ENCODE measurements around the gene CHMP4A. TPM values are rescaled to one million over a fixed set of nuclear protein-coding genes. Genes with fewer than 3 reads are reported as not detected.

Gene CHMP4A
- total RNA-seq, 3 donors from 2014 or later: 71.7 to 85.5 (median 85.4) TPM

GRCh38 chr14:24186831-24187538 lies 26.3 kb downstream of the CHMP4A start:
- ATAC-seq: no peak
- H3K4me3 Mint-ChIP-seq: peak overlapping the region; percentile 94
- H3K9me3 Mint-ChIP-seq: no peaks in the 10 kb centered on the region
- H3K4me1 Mint-ChIP-seq (ENCODE audit: low read depth): peaks cover 29% of the 10 kb centered on the region
- peaks cover 35% of the 10 kb centered on the region for H3K36me3 Mint-ChIP-seq (ENCODE audit: insufficient read depth)
- DNase-seq: no peak
- no peaks in the 10 kb centered on the region for H3K27me3 Mint-ChIP-seq (ENCODE audit: low read depth)

DNA sequence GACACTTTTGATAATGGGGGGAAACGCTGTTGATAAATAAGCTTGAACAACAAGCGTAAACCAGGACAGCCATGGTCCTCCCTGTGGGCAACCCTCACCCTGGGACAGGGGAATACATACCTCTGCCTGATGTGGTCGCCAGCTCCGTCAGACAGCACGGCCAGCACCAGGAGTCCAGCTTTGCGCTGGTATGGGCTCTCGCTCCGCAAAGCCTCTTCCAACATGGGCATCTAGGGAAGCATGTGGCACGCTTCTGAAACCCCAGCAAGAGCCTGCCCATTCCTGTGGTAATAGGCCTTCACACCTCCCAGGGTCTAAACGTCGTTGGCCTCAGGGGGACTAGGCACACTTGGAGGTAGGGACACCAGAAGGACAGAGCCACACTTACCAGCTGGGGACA lies 27.5 kb downstream of the CHMP4A start:
- Mint-ChIP-seq H3K4me1 (ENCODE audit: low read depth) (peaks cover 26% of the 10 kb centered on the region), H3K9me3 (no peaks in the 10 kb centered on the region), H3K27me3 (ENCODE audit: low read depth) (no peaks in the 10 kb centered on the region), H3K4me3 (no peak overlapping the region), H3K36me3 (ENCODE audit: insufficient read depth) (peaks cover 36% of the 10 kb centered on the region)
- DNase-seq: no peak
- ATAC-seq: no peak

DNA sequence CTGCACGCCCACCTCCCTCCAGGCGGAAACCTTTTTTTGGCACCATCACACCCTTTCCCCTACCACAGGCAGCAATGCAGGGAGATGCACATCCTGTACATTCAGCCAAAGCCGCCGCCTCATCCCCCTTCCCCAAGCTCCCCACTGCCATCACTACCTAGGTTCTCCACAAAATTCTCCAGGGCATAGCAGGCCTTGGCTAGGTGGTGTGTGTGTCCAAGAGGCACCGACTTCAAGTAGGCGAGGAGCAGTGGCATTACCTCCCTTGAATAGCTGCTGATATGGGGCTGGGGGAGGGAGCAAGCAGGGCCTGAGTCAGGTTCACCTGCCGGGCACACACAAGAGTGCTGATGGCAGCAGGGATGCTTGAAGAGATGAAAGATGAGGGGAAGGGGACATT lies 28.3 kb downstream of the CHMP4A start:
- ATAC-seq (no peak), DNase-seq (no peak)
- no peak overlapping the region for H3K4me3 Mint-ChIP-seq

GRCh38 chr14:24184104-24184970 lies 29.0 kb downstream of the CHMP4A start:
- peaks cover 22% of the 10 kb centered on the region for H3K4me1 Mint-ChIP-seq (ENCODE audit: low read depth)
- ATAC-seq: no peak
- DNase-seq: no peak
- no peaks in the 10 kb centered on the region for H3K9me3 Mint-ChIP-seq
- no peaks in the 10 kb centered on the region for H3K27me3 Mint-ChIP-seq (ENCODE audit: low read depth)
- H3K36me3 Mint-ChIP-seq (ENCODE audit: insufficient read depth): peaks cover 38% of the 10 kb centered on the region
- no peak overlapping the region for H3K4me3 Mint-ChIP-seq

More for the DNA sequence above, 28.3 kb downstream of the CHMP4A start:
- Mint-ChIP-seq H3K9me3 (no peaks in the 10 kb centered on the region), H3K36me3 (ENCODE audit: insufficient read depth) (peaks cover 37% of the 10 kb centered on the region), H3K4me1 (ENCODE audit: low read depth) (peaks cover 25% of the 10 kb centered on the region), H3K27me3 (ENCODE audit: low read depth) (no peaks in the 10 kb centered on the region)

- DNase-seq (no peak), ATAC-seq (no peak)
- Mint-ChIP-seq H3K9me3 (no peaks in the 10 kb centered on the region), H3K4me1 (ENCODE audit: low read depth) (peaks cover 12% of the 10 kb centered on the region), H3K36me3 (ENCODE audit: insufficient read depth) (peaks cover 38% of the 10 kb centered on the region), H3K4me3 (no peak overlapping the region), H3K27me3 (ENCODE audit: low read depth) (no peaks in the 10 kb centered on the region)
These were observed 30.2 kb downstream of the CHMP4A start for GRCh38 chr14:24183014-24183481.

- peaks cover 38% of the 10 kb centered on the region for H3K36me3 Mint-ChIP-seq (ENCODE audit: insufficient read depth)
- DNase-seq (no peak), ATAC-seq (peak in 1 of 2 donors; percentile 6)
- no peak overlapping the region for H3K4me3 Mint-ChIP-seq
- H3K27me3 Mint-ChIP-seq (ENCODE audit: low read depth): no peaks in the 10 kb centered on the region
- peaks cover 6% of the 10 kb centered on the region for H3K4me1 Mint-ChIP-seq (ENCODE audit: low read depth)
- H3K9me3 Mint-ChIP-seq: no peaks in the 10 kb centered on the region
These were observed 31.0 kb downstream of the CHMP4A start for GRCh38 chr14:24182110-24182882.

GRCh38 chr14:24181371-24182077 lies 31.8 kb downstream of the CHMP4A start:
- no peaks in the 10 kb centered on the region for H3K9me3 Mint-ChIP-seq
- H3K36me3 Mint-ChIP-seq (ENCODE audit: insufficient read depth): peaks cover 40% of the 10 kb centered on the region
- ATAC-seq (peak in 1 of 2 donors; percentile 3), DNase-seq (no peak)
- no peaks in the 10 kb centered on the region for H3K27me3 Mint-ChIP-seq (ENCODE audit: low read depth)
- no peak overlapping the region for H3K4me3 Mint-ChIP-seq
- H3K4me1 Mint-ChIP-seq (ENCODE audit: low read depth): peaks cover 2% of the 10 kb centered on the region

DNA sequence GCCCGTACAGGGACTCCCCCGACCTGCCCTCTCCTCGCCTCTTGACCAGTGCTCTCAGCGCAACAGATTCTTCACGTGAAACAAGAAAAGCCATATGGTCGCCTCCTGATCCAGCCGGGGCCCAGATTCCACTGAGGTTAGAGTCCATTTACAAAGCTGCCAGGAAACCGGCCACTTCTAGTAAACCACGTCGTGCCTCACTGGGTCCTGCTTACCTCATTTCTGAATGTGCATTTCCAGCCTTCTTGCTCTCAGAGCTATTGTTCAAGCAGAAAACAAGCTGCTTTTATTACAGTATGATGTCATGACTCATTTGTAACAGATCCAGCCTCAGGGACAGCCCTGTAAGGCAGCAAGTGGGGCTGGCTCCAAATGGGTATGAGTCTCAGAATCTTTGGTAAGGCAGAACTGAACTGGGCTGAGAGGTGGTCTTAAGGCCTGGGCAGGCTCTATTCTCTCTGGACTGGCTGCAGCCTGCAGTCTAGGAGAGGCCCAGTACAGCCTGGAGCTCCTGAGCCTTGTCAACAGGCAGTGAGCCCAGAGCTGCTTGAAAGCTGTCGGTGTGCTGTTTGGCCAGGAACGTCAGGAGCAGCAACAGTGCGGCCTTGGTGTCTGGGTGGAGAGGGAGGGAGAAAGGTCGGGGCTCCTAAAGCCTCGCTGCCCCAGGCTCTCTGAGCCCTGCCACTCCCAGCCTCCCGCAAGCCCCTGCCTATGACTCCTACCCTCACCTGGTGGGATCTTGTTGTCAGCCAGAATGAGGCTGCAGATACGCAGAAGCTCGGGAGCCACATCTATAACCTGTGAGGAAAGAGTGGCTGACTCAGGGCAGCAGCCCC lies 33.1 kb downstream of the CHMP4A start:
- ATAC-seq (no peak), DNase-seq (no peak)
- Mint-ChIP-seq H3K4me1 (ENCODE audit: low read depth) (no peaks in the 10 kb centered on the region), H3K4me3 (no peak overlapping the region), H3K9me3 (no peaks in the 10 kb centered on the region), H3K36me3 (ENCODE audit: insufficient read depth) (peaks cover 35% of the 10 kb centered on the region), H3K27me3 (ENCODE audit: low read depth) (no peaks in the 10 kb centered on the region)

GRCh38 chr14:24179294-24179960 lies 33.9 kb downstream of the CHMP4A start:
- no peaks in the 10 kb centered on the region for H3K27me3 Mint-ChIP-seq (ENCODE audit: low read depth)
- DNase-seq: no peak
- no peak overlapping the region for H3K4me3 Mint-ChIP-seq
- no peaks in the 10 kb centered on the region for H3K9me3 Mint-ChIP-seq
- peaks cover 2% of the 10 kb centered on the region for H3K4me1 Mint-ChIP-seq (ENCODE audit: low read depth)
- no peak for ATAC-seq
- peaks cover 33% of the 10 kb centered on the region for H3K36me3 Mint-ChIP-seq (ENCODE audit: insufficient read depth)

- Mint-ChIP-seq H3K4me3 (no peak overlapping the region), H3K9me3 (no peaks in the 10 kb centered on the region), H3K4me1 (ENCODE audit: low read depth) (peaks cover 2% of the 10 kb centered on the region), H3K36me3 (ENCODE audit: insufficient read depth) (peaks cover 32% of the 10 kb centered on the region), H3K27me3 (ENCODE audit: low read depth) (no peaks in the 10 kb centered on the region)
- DNase-seq (no peak), ATAC-seq (no peak)
These were observed 34.7 kb downstream of the CHMP4A start for GRCh38 chr14:24178399-24179178.

DNA sequence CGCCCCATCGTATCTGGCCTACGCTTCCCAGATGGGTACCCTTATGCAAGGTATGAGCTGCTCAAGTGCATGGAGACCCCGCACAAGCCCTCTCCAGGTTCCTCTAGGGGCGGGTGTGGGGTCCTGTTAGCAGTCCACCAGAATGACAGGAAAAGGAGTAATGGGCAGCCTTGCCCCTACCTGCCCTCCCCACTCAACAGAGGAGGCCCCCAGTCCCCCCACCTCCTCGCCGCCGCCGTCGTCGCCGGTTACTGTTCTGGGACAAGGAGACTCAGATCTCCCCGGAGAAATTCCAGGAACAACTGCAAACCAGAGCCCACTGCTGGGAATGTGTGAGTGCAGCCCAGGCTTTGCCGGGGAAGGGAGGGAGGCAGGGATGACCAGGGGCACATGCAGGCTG lies 35.4 kb downstream of the CHMP4A start:
- H3K9me3 Mint-ChIP-seq: no peaks in the 10 kb centered on the region
- ATAC-seq: no peak
- no peak for DNase-seq
- H3K4me3 Mint-ChIP-seq: no peak overlapping the region
- H3K36me3 Mint-ChIP-seq (ENCODE audit: insufficient read depth): peaks cover 29% of the 10 kb centered on the region
- peaks cover 6% of the 10 kb centered on the region for H3K4me1 Mint-ChIP-seq (ENCODE audit: low read depth)
- no peaks in the 10 kb centered on the region for H3K27me3 Mint-ChIP-seq (ENCODE audit: low read depth)
